HepG2 (cell line): ENCODE results near the gene SMYD4. TPM values are rescaled to one million over a fixed set of nuclear protein-coding genes. Genes with fewer than 3 reads are reported as not detected.

ENCODE experiments used
- DR1 ChIP-seq: sonication (generic); formaldehyde crosslinking; IDR thresholded peaks from 2 replicates; pipeline ENCODE4 v1.8.0; 2021; ENCODE audit warnings: mild to moderate bottlenecking, missing genetic modification reagents, inconsistent platforms
- FIP1L1 ChIP-seq: fragments of 200-400 bp; formaldehyde crosslinking; IDR thresholded peaks from 2 replicates; pipeline ENCODE4 v1.6.1; 2018; ENCODE audit warnings: low read depth, mild to moderate bottlenecking, low read length, moderate library complexity, borderline replicate concordance; ENCODE audit not compliant: insufficient read depth
- HNF4G ChIP-seq, 2 experiments: sonication (generic) in 1 of 2; formaldehyde crosslinking in 1 of 2; IDR thresholded peaks; 2 replicates each; pipeline versions ENCODE4 v1.4.0 to v1.6.1; 2011 to 2020; ENCODE audit warnings: borderline replicate concordance in 2 of 2, low read depth in 2 of 2, mild to moderate bottlenecking in 2 of 2, low read length in 1 of 2, missing genetic modification reagents in 1 of 2, moderate library complexity in 1 of 2
- KMT2A ChIP-seq: sonication (generic); formaldehyde crosslinking; IDR thresholded peaks from 2 replicates; pipeline ENCODE4 v1.4.0; 2020; ENCODE audit warnings: missing genetic modification reagents
- MLLT10 ChIP-seq: sonication (generic); formaldehyde crosslinking; IDR thresholded peaks from 2 replicates; pipeline ENCODE4 v1.4.0; 2020; ENCODE audit warnings: missing genetic modification reagents
- NFIB ChIP-seq: sonication (generic); formaldehyde crosslinking; IDR thresholded peaks from 2 replicates; pipeline ENCODE4 v1.9.0; 2021; ENCODE audit warnings: missing genetic modification reagents, mild to moderate bottlenecking, borderline replicate concordance
- PAF1 ChIP-seq: IDR thresholded peaks from 2 replicates; pipeline ENCODE4 v1.6.1; 2016; ENCODE audit warnings: missing genetic modification reagents, missing compliant biosample characterization
- TAF15 ChIP-seq: fragments of 200-400 bp; formaldehyde crosslinking; IDR thresholded peaks from one replicate; pipeline ENCODE4 v1.6.1; 2018; ENCODE audit warnings: mild to moderate bottlenecking, low read depth, low read length; ENCODE audit not compliant: poor library complexity, severe bottlenecking
- ZFP91 ChIP-seq: sonication (generic); formaldehyde crosslinking; IDR thresholded peaks from 2 replicates; pipeline ENCODE4 v1.9.0; 2022; ENCODE audit warnings: missing genetic modification reagents, mild to moderate bottlenecking, borderline replicate concordance
- ZNF274 ChIP-seq: sonication (generic); formaldehyde crosslinking; IDR thresholded peaks from 2 replicates; pipeline ENCODE4 v1.5.1; 2020; ENCODE audit warnings: mild to moderate bottlenecking, missing genetic modification reagents
- ZNF790 ChIP-seq: sonication (generic); formaldehyde crosslinking; IDR thresholded peaks from 2 replicates; pipeline ENCODE4 v1.8.0; 2022; ENCODE audit warnings: missing genetic modification reagents, mild to moderate bottlenecking, borderline replicate concordance
- polyA plus RNA-seq, 8 experiments: library from polyadenylated mRNA; depleted of rRNA in 3 of 8; stranded (reverse) in 7 of 8; unstranded in 1 of 8; fragments of >200 nt; fragmentation: Illumina TruSeq in 4 of 8; extraction: Trizol in 4 of 8; gene quantifications; 2 replicates each; pipeline versions ENCODE4 v1.2.1 to v1.2.3, GENCODE V29; 2011 to 2016; ENCODE audit warnings: low read depth in 4 of 8, missing spikeins in 1 of 8, mixed read lengths in 1 of 8; ENCODE audit not compliant: insufficient read depth in 1 of 8
- total RNA-seq, 5 experiments: library from RNA; depleted of rRNA; stranded (reverse); fragments of >200 nt; fragmentation: Illumina TruSeq; extraction: Trizol; gene quantifications; 2 replicates each; pipeline ENCODE4 v1.2.3, GENCODE V29; 2016; ENCODE audit warnings: low read depth in 1 of 5
- TF ChIP-seq, protein P1 (sequence below): sonication (generic); formaldehyde crosslinking; IDR thresholded peaks from 2 replicates; pipeline ENCODE4 v1.5.0; 2020; ENCODE audit warnings: missing genetic modification reagents
- TF ChIP-seq, protein P2 (sequence below): sonication (generic); formaldehyde crosslinking; IDR thresholded peaks from 2 replicates; pipeline ENCODE4 v1.4.0; 2020; ENCODE audit warnings: missing genetic modification reagents, mild to moderate bottlenecking, borderline replicate concordance
- TF ChIP-seq, protein P3 (sequence below): sonication (generic); formaldehyde crosslinking; IDR thresholded peaks from 2 replicates; pipeline ENCODE4 v1.5.1; 2020; ENCODE audit warnings: mild to moderate bottlenecking, missing genetic modification reagents, moderate library complexity
- TF ChIP-seq, protein P4 (sequence below): sonication (generic); formaldehyde crosslinking; IDR thresholded peaks from 2 replicates; pipeline ENCODE4 v1.4.0; 2020; ENCODE audit warnings: missing genetic modification reagents

The SMYD4 gene
- total and polyA plus RNA-seq, 2 of the 13 experiments (the other 11 are each of a cell fraction or from before 2014, with no cell fraction given): 7.4 to 11.3 TPM

DNA sequence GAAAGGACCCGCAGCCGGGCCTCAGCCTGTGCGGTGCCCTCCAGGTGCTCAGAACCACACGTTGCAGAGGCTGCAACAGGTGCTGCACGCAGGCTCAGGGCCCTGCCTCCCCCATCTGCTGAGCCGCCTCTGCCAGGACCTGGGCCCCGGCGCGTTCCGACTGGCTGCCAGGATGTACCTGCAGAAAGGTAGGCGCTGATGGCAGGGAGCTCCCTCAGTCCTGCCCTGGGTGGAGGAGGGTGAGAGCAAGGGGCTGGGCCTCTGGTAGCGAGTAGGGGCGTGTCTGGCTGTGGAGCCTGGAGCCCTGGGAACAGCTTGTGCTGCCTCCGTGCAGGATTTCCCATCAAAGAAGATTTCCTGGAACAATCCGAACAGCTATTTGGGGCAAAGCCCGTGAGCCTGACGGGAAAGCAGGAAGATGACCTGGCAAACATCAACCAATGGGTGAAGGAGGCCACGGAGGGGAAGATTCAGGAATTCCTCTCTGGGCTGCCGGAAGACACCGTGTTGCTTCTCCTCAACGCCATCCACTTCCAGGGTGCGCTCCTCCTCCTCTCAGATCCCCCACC is 82.6 kb downstream of the SMYD4 start (continued):
- no peak for TF ChIP-seq ZNF274 (CRISPR knock-in tag)
- TF ChIP-seq MLLT10: no peak
- 0 out of 2 replicates have a peak, but pooled peaks have one; percentile 29 for TF ChIP-seq ZFP91
- TF ChIP-seq FIP1L1: no peak
- TF ChIP-seq, protein P1, sequence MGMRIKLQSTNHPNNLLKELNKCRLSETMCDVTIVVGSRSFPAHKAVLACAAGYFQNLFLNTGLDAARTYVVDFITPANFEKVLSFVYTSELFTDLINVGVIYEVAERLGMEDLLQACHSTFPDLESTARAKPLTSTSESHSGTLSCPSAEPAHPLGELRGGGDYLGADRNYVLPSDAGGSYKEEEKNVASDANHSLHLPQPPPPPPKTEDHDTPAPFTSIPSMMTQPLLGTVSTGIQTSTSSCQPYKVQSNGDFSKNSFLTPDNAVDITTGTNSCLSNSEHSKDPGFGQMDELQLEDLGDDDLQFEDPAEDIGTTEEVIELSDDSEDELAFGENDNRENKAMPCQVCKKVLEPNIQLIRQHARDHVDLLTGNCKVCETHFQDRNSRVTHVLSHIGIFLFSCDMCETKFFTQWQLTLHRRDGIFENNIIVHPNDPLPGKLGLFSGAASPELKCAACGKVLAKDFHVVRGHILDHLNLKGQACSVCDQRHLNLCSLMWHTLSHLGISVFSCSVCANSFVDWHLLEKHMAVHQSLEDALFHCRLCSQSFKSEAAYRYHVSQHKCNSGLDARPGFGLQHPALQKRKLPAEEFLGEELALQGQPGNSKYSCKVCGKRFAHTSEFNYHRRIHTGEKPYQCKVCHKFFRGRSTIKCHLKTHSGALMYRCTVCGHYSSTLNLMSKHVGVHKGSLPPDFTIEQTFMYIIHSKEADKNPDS (CRISPR knock-in tag): no peak
- peak; percentile 31; the same call in 1 of the 2 replicates for TF ChIP-seq PAF1 (CRISPR knock-in tag)
- TF ChIP-seq, protein P2, sequence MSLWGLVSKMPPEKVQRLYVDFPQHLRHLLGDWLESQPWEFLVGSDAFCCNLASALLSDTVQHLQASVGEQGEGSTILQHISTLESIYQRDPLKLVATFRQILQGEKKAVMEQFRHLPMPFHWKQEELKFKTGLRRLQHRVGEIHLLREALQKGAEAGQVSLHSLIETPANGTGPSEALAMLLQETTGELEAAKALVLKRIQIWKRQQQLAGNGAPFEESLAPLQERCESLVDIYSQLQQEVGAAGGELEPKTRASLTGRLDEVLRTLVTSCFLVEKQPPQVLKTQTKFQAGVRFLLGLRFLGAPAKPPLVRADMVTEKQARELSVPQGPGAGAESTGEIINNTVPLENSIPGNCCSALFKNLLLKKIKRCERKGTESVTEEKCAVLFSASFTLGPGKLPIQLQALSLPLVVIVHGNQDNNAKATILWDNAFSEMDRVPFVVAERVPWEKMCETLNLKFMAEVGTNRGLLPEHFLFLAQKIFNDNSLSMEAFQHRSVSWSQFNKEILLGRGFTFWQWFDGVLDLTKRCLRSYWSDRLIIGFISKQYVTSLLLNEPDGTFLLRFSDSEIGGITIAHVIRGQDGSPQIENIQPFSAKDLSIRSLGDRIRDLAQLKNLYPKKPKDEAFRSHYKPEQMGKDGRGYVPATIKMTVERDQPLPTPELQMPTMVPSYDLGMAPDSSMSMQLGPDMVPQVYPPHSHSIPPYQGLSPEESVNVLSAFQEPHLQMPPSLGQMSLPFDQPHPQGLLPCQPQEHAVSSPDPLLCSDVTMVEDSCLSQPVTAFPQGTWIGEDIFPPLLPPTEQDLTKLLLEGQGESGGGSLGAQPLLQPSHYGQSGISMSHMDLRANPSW (CRISPR knock-in tag): no peak
- TF ChIP-seq TAF15: no peak
- TF ChIP-seq DR1 (CRISPR knock-in tag): no peak
- no peak for TF ChIP-seq ZNF790 (CRISPR knock-in tag)
- no peak for TF ChIP-seq HNF4G (IDR thresholded peaks at IDR 0.05; ENCODE audit: borderline replicate concordance, low read depth, low read length)
- no peak for TF ChIP-seq HNF4G (CRISPR knock-in tag; IDR thresholded peaks at IDR 0.05; ENCODE audit: borderline replicate concordance, low read depth)
- TF ChIP-seq NFIB (CRISPR knock-in tag): no peak
- TF ChIP-seq KMT2A (CRISPR knock-in tag): no peak
- TF ChIP-seq, protein P3, sequence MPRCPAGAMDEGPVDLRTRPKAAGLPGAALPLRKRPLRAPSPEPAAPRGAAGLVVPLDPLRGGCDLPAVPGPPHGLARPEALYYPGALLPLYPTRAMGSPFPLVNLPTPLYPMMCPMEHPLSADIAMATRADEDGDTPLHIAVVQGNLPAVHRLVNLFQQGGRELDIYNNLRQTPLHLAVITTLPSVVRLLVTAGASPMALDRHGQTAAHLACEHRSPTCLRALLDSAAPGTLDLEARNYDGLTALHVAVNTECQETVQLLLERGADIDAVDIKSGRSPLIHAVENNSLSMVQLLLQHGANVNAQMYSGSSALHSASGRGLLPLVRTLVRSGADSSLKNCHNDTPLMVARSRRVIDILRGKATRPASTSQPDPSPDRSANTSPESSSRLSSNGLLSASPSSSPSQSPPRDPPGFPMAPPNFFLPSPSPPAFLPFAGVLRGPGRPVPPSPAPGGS (CRISPR knock-in tag): no peak
- TF ChIP-seq, protein P4, sequence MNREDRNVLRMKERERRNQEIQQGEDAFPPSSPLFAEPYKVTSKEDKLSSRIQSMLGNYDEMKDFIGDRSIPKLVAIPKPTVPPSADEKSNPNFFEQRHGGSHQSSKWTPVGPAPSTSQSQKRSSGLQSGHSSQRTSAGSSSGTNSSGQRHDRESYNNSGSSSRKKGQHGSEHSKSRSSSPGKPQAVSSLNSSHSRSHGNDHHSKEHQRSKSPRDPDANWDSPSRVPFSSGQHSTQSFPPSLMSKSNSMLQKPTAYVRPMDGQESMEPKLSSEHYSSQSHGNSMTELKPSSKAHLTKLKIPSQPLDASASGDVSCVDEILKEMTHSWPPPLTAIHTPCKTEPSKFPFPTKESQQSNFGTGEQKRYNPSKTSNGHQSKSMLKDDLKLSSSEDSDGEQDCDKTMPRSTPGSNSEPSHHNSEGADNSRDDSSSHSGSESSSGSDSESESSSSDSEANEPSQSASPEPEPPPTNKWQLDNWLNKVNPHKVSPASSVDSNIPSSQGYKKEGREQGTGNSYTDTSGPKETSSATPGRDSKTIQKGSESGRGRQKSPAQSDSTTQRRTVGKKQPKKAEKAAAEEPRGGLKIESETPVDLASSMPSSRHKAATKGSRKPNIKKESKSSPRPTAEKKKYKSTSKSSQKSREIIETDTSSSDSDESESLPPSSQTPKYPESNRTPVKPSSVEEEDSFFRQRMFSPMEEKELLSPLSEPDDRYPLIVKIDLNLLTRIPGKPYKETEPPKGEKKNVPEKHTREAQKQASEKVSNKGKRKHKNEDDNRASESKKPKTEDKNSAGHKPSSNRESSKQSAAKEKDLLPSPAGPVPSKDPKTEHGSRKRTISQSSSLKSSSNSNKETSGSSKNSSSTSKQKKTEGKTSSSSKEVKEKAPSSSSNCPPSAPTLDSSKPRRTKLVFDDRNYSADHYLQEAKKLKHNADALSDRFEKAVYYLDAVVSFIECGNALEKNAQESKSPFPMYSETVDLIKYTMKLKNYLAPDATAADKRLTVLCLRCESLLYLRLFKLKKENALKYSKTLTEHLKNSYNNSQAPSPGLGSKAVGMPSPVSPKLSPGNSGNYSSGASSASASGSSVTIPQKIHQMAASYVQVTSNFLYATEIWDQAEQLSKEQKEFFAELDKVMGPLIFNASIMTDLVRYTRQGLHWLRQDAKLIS (CRISPR knock-in tag): no peak
